Keratinocyte (primary cell): ENCODE results near the gene ZC3H7A.

Experiments
- CTCF ChIP-seq, 3 experiments: IDR thresholded peaks in 1 of 3; conservative IDR thresholded peaks in 1 of 3; optimal IDR thresholded peaks in 1 of 3; 2 replicates in 2 of 3; 3 replicates in 1 of 3; pipeline versions ENCODE3 to v1.5.1; 2011; ENCODE audit warnings: low read length in 3 of 3, mild to moderate bottlenecking in 3 of 3, moderate library complexity in 2 of 3, control low read depth in 1 of 3, inconsistent platforms in 1 of 3; ENCODE audit not compliant: insufficient read depth in 2 of 3; ENCODE audit errors: extremely low read depth in 1 of 3
- EZH2 ChIP-seq: IDR thresholded peaks from one replicate; pipeline ENCODE4 v1.6.1; 2012; ENCODE audit warnings: inconsistent platforms, mild to moderate bottlenecking, low read length, moderate library complexity

- no peak for TF ChIP-seq CTCF (optimal IDR thresholded peaks at IDR 0.05 in 1 of 3, IDR thresholded peaks at IDR 0.05 in 1 of 3, conservative IDR thresholded peaks at IDR 0.05 in 1 of 3; ENCODE audit: extremely low read depth in 1 of 3, insufficient read depth in 2 of 3, low read length in 3 of 3)
- no peak for TF ChIP-seq EZH2
Observed at GRCh38 chr16:11727796-11728543, 69.1 kb downstream of the ZC3H7A start.
